Osteocyte (in vitro differentiated cells): ENCODE measurements around the gene ZC3HAV1L. TPM values are rescaled to one million over a fixed set of nuclear protein-coding genes. Genes with fewer than 3 reads are reported as not detected.

Experiments
- DNase-seq: peaks from one replicate; pipeline ENCODE4 v3.0.0; 2021; ENCODE audit warnings: mixed read lengths; ENCODE audit not compliant: unreplicated experiment; ENCODE audit errors: extremely low spot score
- H3K27ac Mint-ChIP-seq: one replicate; pipeline ENCODE4 v1.8.0; 2021; ENCODE audit warnings: mild to moderate bottlenecking, mixed read lengths; ENCODE audit not compliant: unreplicated experiment
- H3K27me3 Mint-ChIP-seq: one replicate; pipeline ENCODE4 v1.8.0; 2021; ENCODE audit warnings: mixed read lengths; ENCODE audit not compliant: unreplicated experiment
- H3K36me3 Mint-ChIP-seq: one replicate; pipeline ENCODE4 v1.8.0; 2021; ENCODE audit warnings: mixed read lengths; ENCODE audit not compliant: unreplicated experiment
- H3K4me1 Mint-ChIP-seq: one replicate; pipeline ENCODE4 v1.8.0; 2021; ENCODE audit warnings: mixed read lengths; ENCODE audit not compliant: unreplicated experiment
- H3K4me3 Mint-ChIP-seq: one replicate; pipeline ENCODE4 v1.8.0; 2021; ENCODE audit warnings: mild to moderate bottlenecking, moderate library complexity, mixed read lengths; ENCODE audit not compliant: unreplicated experiment
- H3K9me3 Mint-ChIP-seq: one replicate; pipeline ENCODE4 v1.8.0; 2021; ENCODE audit warnings: mixed read lengths; ENCODE audit not compliant: unreplicated experiment
- CTCF ChIP-seq: fragments of 200-600 bp; sonication (generic); IDR thresholded peaks from 2 replicates; pipeline ENCODE4 v1.5.0; 2021; ENCODE audit warnings: antibody characterized with exemption, mild to moderate bottlenecking, moderate library complexity
- total RNA-seq: library from RNA; stranded (reverse); gene quantifications from 2 replicates; pipeline ENCODE4 v1.2.1, GENCODE V29; 2021

Gene ZC3HAV1L
- total RNA-seq, 1 donor from 2014 or later, result not detected

- peaks cover 5% of the 10 kb centered on the region for H3K4me1 Mint-ChIP-seq
- H3K36me3 Mint-ChIP-seq, result peaks cover 50% of the 10 kb centered on the region
- H3K4me3 Mint-ChIP-seq, result no peak overlapping the region
- no peak for TF ChIP-seq CTCF
- no peak for DNase-seq
- no peaks in the 10 kb centered on the region for H3K27me3 Mint-ChIP-seq
- no peaks in the 10 kb centered on the region for H3K9me3 Mint-ChIP-seq
- H3K27ac Mint-ChIP-seq, result no peak overlapping the region
Measured at GRCh38 chr7:139072796-139073195, 37.0 kb upstream of the ZC3HAV1L start.

- no peak for DNase-seq
- Mint-ChIP-seq H3K9me3 (no peaks in the 10 kb centered on the region), H3K36me3 (peaks cover 54% of the 10 kb centered on the region), H3K4me3 (no peak overlapping the region), H3K4me1 (peaks cover 5% of the 10 kb centered on the region), H3K27ac (no peak overlapping the region), H3K27me3 (no peaks in the 10 kb centered on the region)
- no peak for TF ChIP-seq CTCF
Measured at GRCh38 chr7:139071680-139072079, 35.8 kb upstream of the ZC3HAV1L start.

GRCh38 chr7:139068544-139069399 lies 32.9 kb upstream of the ZC3HAV1L start:
- H3K4me1 Mint-ChIP-seq, result no peaks in the 10 kb centered on the region
- DNase-seq, result no peak
- H3K4me3 Mint-ChIP-seq, result no peak overlapping the region
- no peaks in the 10 kb centered on the region for H3K27me3 Mint-ChIP-seq
- no peak overlapping the region for H3K27ac Mint-ChIP-seq
- peaks cover 66% of the 10 kb centered on the region for H3K36me3 Mint-ChIP-seq
- TF ChIP-seq CTCF, result no peak
- H3K9me3 Mint-ChIP-seq, result no peaks in the 10 kb centered on the region

GRCh38 chr7:139066315-139066714 lies 30.5 kb upstream of the ZC3HAV1L start:
- no peaks in the 10 kb centered on the region for H3K4me1 Mint-ChIP-seq
- no peak overlapping the region for H3K4me3 Mint-ChIP-seq
- no peak overlapping the region for H3K27ac Mint-ChIP-seq
- TF ChIP-seq CTCF, result no peak
- no peaks in the 10 kb centered on the region for H3K9me3 Mint-ChIP-seq
- DNase-seq, result no peak
- no peaks in the 10 kb centered on the region for H3K27me3 Mint-ChIP-seq
- H3K36me3 Mint-ChIP-seq, result peaks cover 63% of the 10 kb centered on the region

- no peak for TF ChIP-seq CTCF
- Mint-ChIP-seq H3K36me3 (peaks cover 69% of the 10 kb centered on the region), H3K4me3 (no peak overlapping the region), H3K27ac (no peak overlapping the region), H3K9me3 (no peaks in the 10 kb centered on the region), H3K27me3 (no peaks in the 10 kb centered on the region), H3K4me1 (no peaks in the 10 kb centered on the region)
- DNase-seq, result no peak
Measured at GRCh38 chr7:139065323-139065722, 29.5 kb upstream of the ZC3HAV1L start.
